Coronary artery (tissue), 2 donors: ENCODE data around the gene HECTD3.
A peak's percentile ranks its signal among the peaks of the same experiment; 100 is the strongest.

Source experiments
- DNase-seq: peaks from one replicate; pipeline ENCODE4 v3.0.0-alpha.2; 2017; ENCODE audit warnings: low spot score
- H3K27ac ChIP-seq, 2 donors: fragments of 200-600 bp; sonication (generic); one replicate each; pipeline ENCODE4 v1.5.1; 2016 to 2019
- H3K4me3 ChIP-seq: fragments of 200-600 bp; sonication (generic); 2 replicates; pipeline ENCODE4 v1.5.1; 2016; ENCODE audit warnings: mild to moderate bottlenecking, moderate library complexity
- CTCF ChIP-seq: fragments of 200-600 bp; sonication (generic); IDR thresholded peaks from one replicate; pipeline ENCODE4 v1.5.1; 2019; ENCODE audit warnings: antibody characterized with exemption

Gene HECTD3

GRCh38 chr1:45014321-45015028 lies 3.4 kb upstream of the HECTD3 start:
- no peak overlapping the region for H3K4me3 ChIP-seq
- H3K27ac ChIP-seq = peak overlapping the region in 1 of 2 donors; percentile 39
- DNase-seq = no peak
- TF ChIP-seq CTCF = peak; percentile 79

- no peak for DNase-seq
- TF ChIP-seq CTCF = no peak
- H3K27ac ChIP-seq = no peak overlapping the region
These were observed 2.6 kb upstream of the HECTD3 start for GRCh38 chr1:45013551-45014209.

GRCh38 chr1:45012639-45013278 lies 1.6 kb upstream of the HECTD3 start:
- Histone ChIP-seq H3K4me3 (peak overlapping the region; percentile 99), H3K27ac (peak overlapping the region; percentile 63 to 90)
- TF ChIP-seq CTCF = no peak
- DNase-seq = no peak

More at GRCh38 chr1:45013551-45014209, 2.6 kb upstream of the HECTD3 start:
- no peak overlapping the region for H3K4me3 ChIP-seq

- peak; percentile 91 for DNase-seq
- peak within 1 kb of the TSS; percentile 99 for H3K4me3 ChIP-seq
- no peak for TF ChIP-seq CTCF
- peak within 1 kb of the TSS; percentile 63 to 90 for H3K27ac ChIP-seq
These were observed 914 bp upstream of the HECTD3 start, which contains the start of gene UROD for GRCh38 chr1:45011837-45012638. UROD (plus strand) TSS chr1:45012254; CDS start chr1:45012266, 12 bp downstream.

GRCh38 chr1:45009956-45010854 lies 919 bp downstream of the HECTD3 start:
- no peak for DNase-seq
- Histone ChIP-seq H3K4me3 (peak overlapping the region; percentile 99), H3K27ac (peak overlapping the region; percentile 25 to 90)
- TF ChIP-seq CTCF = no peak
